T-helper 1 cell treated with Interleukin-12 subunit alpha and Interleukin-12 subunit beta and Interleukin-4 antibody, amounts not matched to agents 30 μg/mL and 1 μg/mL, for 36 hours (primary cell): ENCODE results near the gene DCUN1D3.

Experiments
- H3K27ac Mint-ChIP-seq: one replicate; pipeline ENCODE4 v1.8.0; 2021; ENCODE audit warnings: mild to moderate bottlenecking, mixed read lengths
- H3K27me3 Mint-ChIP-seq: one replicate; pipeline ENCODE4 v1.8.0; 2021; ENCODE audit warnings: low read depth, mixed read lengths
- H3K36me3 Mint-ChIP-seq: one replicate; pipeline ENCODE4 v1.8.0; 2021; ENCODE audit warnings: low read depth, mixed read lengths
- H3K4me1 Mint-ChIP-seq: one replicate; pipeline ENCODE4 v1.8.0; 2021; ENCODE audit warnings: low read depth, mixed read lengths
- H3K4me3 Mint-ChIP-seq: one replicate; pipeline ENCODE4 v1.8.0; 2021; ENCODE audit warnings: mild to moderate bottlenecking, moderate library complexity, mixed read lengths
- H3K9me3 Mint-ChIP-seq: one replicate; pipeline ENCODE4 v1.8.0; 2021; ENCODE audit warnings: mixed read lengths

DCUN1D3 gene

DNA sequence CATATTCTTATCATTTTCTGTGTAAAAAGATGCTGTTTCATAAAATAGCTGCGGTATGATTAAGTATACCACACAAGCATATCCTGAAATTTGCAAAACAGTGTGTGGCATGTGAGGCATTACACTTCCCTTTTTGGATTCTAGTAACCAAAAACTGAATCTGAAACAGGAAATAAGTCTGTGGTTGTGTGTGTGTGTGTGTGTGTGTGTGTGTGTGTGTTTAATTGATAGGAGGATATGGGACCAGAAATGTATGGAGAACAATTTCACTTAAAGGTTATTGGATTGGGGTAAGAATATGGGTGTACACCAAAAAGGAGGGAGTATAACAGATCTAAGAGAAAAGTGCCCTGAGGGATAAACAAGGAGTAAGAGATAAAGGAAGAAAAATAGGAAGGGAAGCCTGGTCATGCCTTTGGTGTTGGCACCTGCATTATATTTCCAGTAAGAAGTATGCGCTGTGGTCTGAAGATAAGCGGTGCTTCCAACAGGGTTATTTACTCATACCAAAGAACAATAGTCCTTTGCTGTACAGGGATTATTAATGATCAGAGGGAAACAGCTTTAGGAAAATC is 4.4 kb upstream of the DCUN1D3 start:
- Mint-ChIP-seq H3K9me3 (no peaks in the 10 kb centered on the region), H3K4me3 (peak overlapping the region; percentile 29), H3K4me1 (peaks cover 54% of the 10 kb centered on the region), H3K27me3 (no peaks in the 10 kb centered on the region), H3K27ac (peak overlapping the region; percentile 60), H3K36me3 (peaks cover 33% of the 10 kb centered on the region)

DNA sequence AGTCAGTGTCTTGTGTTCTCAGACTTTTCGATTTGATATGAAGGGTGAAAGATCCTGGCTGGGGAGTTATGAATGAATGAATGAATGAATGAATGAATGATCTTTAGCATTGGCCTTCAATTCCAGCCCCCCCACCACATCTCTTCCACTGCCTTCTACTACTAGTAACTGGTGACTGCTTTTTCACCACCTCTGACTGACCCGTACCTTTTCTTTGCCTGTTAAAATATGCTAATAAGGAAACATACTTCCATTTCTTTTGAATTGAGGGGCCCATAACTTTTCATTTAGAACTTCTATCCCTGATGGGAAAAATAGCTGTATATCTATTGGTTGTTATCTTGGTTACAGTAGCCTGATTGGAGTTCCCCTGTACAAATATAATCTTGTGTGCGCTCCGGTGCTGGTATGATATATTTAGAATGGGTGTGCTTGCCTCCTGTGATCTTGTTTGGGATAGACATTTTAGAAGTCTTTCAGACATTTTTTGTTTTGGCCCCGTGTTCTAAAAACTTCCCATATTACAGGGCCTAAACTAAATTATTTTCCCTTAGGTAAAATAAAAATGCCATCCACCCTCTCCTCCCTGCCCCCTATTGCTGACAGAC is 3.8 kb upstream of the DCUN1D3 start:
- Mint-ChIP-seq H3K9me3 (no peaks in the 10 kb centered on the region), H3K27me3 (no peaks in the 10 kb centered on the region), H3K36me3 (peaks cover 33% of the 10 kb centered on the region), H3K4me1 (peaks cover 56% of the 10 kb centered on the region), H3K4me3 (peak overlapping the region; percentile 29), H3K27ac (peak overlapping the region; percentile 60)

- Mint-ChIP-seq H3K4me1 (peaks cover 60% of the 10 kb centered on the region), H3K27ac (peak overlapping the region; percentile 53), H3K27me3 (no peaks in the 10 kb centered on the region), H3K9me3 (no peaks in the 10 kb centered on the region), H3K36me3 (peaks cover 33% of the 10 kb centered on the region), H3K4me3 (peak overlapping the region; percentile 43)
These were observed 3.1 kb upstream of the DCUN1D3 start for GRCh38 chr16:20903116-20903898.

DNA sequence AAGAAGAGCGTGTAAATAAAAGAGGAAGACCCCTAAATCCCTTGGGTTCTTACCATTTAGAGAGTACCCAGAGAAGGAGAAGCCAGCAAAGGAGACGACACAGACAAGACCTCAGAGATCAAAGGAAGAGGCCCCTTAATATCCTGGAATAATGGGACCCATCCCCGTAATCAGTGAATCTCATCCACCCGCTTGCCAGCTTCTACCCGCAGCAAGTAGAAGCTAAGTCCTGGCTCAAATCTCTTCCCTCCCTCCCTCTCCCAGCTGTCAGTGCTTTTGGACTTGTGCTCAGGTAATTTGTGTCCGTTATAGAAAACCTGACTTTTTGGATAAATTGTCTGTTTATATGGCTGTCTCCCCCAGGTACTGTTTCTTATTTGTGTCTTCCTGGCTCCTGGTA is 2.3 kb upstream of the DCUN1D3 start:
- H3K36me3 Mint-ChIP-seq = peaks cover 35% of the 10 kb centered on the region
- peaks cover 63% of the 10 kb centered on the region for H3K4me1 Mint-ChIP-seq
- H3K27me3 Mint-ChIP-seq = no peaks in the 10 kb centered on the region
- H3K4me3 Mint-ChIP-seq = peak overlapping the region; percentile 94
- H3K27ac Mint-ChIP-seq = peak overlapping the region; percentile 53
- H3K9me3 Mint-ChIP-seq = no peaks in the 10 kb centered on the region

DNA sequence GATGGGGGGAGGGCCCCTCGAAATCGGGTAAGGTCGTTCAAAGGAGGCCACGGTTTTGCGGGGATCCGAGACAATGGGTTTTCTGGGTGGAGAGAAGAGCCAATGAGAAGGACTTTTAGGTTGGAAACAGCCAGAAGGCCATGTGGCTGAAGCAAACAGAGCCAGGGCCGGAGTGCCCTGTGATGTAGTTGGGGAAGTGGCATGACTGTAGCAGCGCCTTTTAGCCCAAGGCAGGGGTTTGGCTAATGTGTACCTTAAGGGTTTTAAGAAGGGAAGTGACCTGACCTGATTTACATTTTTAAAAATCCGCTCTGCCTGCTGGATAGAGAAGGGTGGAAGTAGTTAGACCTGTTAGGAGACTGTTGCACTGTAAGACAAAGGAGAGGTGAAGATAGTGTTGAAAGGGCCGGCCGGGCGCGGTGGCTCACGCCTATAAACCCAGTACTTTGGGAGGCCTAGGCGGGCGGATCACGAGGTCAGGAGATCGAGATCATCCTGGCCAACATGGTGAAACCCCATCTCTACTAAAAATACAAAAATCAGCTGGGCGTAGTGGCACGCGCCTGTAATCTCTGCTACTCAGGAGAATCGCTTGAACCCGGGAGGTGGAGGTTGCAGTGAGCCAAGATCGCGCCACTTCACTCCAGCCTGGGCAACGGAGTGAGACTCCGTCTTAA is 1.4 kb upstream of the DCUN1D3 start:
- peaks cover 32% of the 10 kb centered on the region for H3K36me3 Mint-ChIP-seq
- H3K9me3 Mint-ChIP-seq = no peaks in the 10 kb centered on the region
- peak overlapping the region; percentile 98 for H3K27ac Mint-ChIP-seq
- peak overlapping the region; percentile 94 for H3K4me3 Mint-ChIP-seq
- peaks cover 64% of the 10 kb centered on the region for H3K4me1 Mint-ChIP-seq
- H3K27me3 Mint-ChIP-seq = no peaks in the 10 kb centered on the region

- Mint-ChIP-seq H3K27ac (peak overlapping the region; percentile 98), H3K4me3 (peak overlapping the region; percentile 94), H3K4me1 (peaks cover 64% of the 10 kb centered on the region), H3K36me3 (peaks cover 27% of the 10 kb centered on the region), H3K27me3 (no peaks in the 10 kb centered on the region), H3K9me3 (no peaks in the 10 kb centered on the region)
These were observed 894 bp upstream of the DCUN1D3 start for GRCh38 chr16:20901068-20901435.

DNA sequence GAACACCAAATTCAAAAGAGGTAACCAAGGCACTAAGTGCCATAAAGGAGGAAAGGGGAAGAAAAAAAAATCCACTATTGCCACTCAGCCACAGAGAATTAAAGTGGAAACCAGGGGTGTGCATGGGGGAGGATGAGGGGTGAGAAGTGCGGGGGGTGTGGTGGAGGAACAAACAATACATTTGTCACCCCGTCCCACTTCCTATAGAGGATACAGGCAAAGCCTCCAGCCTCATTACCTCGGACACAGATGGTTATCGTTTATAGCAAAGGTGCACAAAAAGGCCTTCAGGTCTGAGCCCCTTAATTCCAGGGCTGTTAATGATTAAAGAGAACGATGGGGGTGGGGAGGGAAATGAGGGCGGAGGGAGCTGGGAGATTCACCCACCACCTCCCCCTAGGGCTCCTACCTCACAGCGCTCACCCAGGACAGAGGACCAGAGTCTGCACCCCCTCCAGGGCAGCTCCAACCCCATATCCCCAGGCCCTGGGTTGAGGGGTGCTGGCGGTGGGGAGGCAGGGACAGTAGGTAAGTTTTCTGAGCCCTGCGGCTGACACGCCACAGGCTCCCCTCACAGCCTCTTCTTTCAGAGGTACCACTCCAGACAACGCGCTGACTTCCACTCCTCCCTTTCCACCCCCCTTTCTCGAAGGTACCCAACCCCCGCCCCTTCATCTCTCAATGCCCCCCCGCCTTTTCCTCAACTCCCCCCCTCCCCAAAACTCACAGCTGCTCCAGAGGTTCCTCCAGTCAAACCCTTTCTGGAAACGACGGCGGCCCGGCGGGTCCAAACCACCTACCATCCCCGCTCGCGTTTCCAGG is 470 bp downstream of the DCUN1D3 start:
- no peaks in the 10 kb centered on the region for H3K27me3 Mint-ChIP-seq
- no peaks in the 10 kb centered on the region for H3K9me3 Mint-ChIP-seq
- peaks cover 31% of the 10 kb centered on the region for H3K36me3 Mint-ChIP-seq
- peaks cover 57% of the 10 kb centered on the region for H3K4me1 Mint-ChIP-seq
- peak overlapping the region; percentile 98 for H3K27ac Mint-ChIP-seq
- H3K4me3 Mint-ChIP-seq = peak overlapping the region; percentile 94

- Mint-ChIP-seq H3K4me1 (peaks cover 51% of the 10 kb centered on the region), H3K36me3 (peaks cover 29% of the 10 kb centered on the region), H3K27ac (peak overlapping the region; percentile 98), H3K4me3 (peak overlapping the region; percentile 94), H3K9me3 (no peaks in the 10 kb centered on the region), H3K27me3 (no peaks in the 10 kb centered on the region)
These were observed 1.1 kb downstream of the DCUN1D3 start for GRCh38 chr16:20899071-20899470.

- H3K4me1 Mint-ChIP-seq = peaks cover 42% of the 10 kb centered on the region
- H3K27me3 Mint-ChIP-seq = no peaks in the 10 kb centered on the region
- no peaks in the 10 kb centered on the region for H3K9me3 Mint-ChIP-seq
- H3K4me3 Mint-ChIP-seq = peak overlapping the region; percentile 27
- H3K27ac Mint-ChIP-seq = peak overlapping the region; percentile 1
- H3K36me3 Mint-ChIP-seq = peaks cover 27% of the 10 kb centered on the region
These were observed 2.2 kb downstream of the DCUN1D3 start for GRCh38 chr16:20897922-20898321.

DNA sequence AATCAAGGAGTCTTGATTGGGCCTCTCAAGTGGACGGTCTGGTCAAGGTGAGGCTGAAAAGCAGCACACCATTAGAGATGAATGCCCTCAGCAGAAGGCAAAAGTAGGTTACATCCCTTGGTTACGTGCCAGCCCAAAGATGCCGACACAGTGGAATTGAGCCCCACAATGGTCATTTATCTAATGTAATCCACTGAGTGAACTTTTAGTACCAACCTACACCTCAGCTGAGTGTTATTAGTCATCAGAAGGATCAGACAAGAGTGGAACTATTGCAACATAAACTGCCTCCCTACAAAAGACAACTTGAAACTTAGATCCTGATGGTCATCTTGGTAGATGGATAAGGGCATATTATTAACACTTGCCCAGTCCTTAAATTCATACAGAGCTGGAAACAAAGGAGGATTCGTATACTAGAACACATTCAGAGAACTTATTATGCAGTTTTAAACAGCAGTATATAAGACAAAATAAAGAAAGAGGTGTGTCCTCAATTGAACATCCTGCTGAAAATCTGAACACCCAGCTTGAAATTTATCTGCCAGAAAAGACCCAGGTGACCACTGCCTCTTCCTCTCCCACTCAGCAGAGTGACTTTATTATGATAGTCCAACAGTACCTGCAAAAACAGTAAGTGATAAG is 2.8 kb downstream of the DCUN1D3 start:
- peak overlapping the region; percentile 27 for H3K4me3 Mint-ChIP-seq
- no peaks in the 10 kb centered on the region for H3K9me3 Mint-ChIP-seq
- H3K27me3 Mint-ChIP-seq = no peaks in the 10 kb centered on the region
- peaks cover 38% of the 10 kb centered on the region for H3K4me1 Mint-ChIP-seq
- H3K36me3 Mint-ChIP-seq = peaks cover 27% of the 10 kb centered on the region
- H3K27ac Mint-ChIP-seq = peak overlapping the region; percentile 1

GRCh38 chr16:20894388-20894787 is 5.8 kb downstream of the DCUN1D3 start:
- Mint-ChIP-seq H3K27ac (no peak overlapping the region), H3K4me3 (no peak overlapping the region), H3K36me3 (peaks cover 24% of the 10 kb centered on the region), H3K4me1 (peaks cover 30% of the 10 kb centered on the region), H3K9me3 (no peaks in the 10 kb centered on the region), H3K27me3 (no peaks in the 10 kb centered on the region)

- Mint-ChIP-seq H3K27me3 (no peaks in the 10 kb centered on the region), H3K9me3 (no peaks in the 10 kb centered on the region)
These were observed 10.4 kb downstream of the DCUN1D3 start for GRCh38 chr16:20889625-20890275.

GRCh38 chr16:20887207-20887606 is 13.0 kb downstream of the DCUN1D3 start:
- Mint-ChIP-seq H3K4me1 (peaks cover 25% of the 10 kb centered on the region), H3K27me3 (no peaks in the 10 kb centered on the region), H3K27ac (no peak overlapping the region), H3K4me3 (no peak overlapping the region), H3K9me3 (no peaks in the 10 kb centered on the region), H3K36me3 (peaks cover 32% of the 10 kb centered on the region)

More at GRCh38 chr16:20889625-20890275, 10.4 kb downstream of the DCUN1D3 start:
- H3K27ac Mint-ChIP-seq = no peak overlapping the region
- H3K4me3 Mint-ChIP-seq = no peak overlapping the region
- H3K36me3 Mint-ChIP-seq = peaks cover 24% of the 10 kb centered on the region
- peaks cover 19% of the 10 kb centered on the region for H3K4me1 Mint-ChIP-seq
